ENCODE measurements around the gene POU2F2.
"Not testable (repeated sequence)": the region's sequence is repeated elsewhere in the genome, so short reads cannot be mapped to it uniquely, and the experiment has no call there.

Gene POU2F2

GRCh38 chr19:42113641-42114348, 18.5 kb downstream of the POU2F2 start:
- Histone ChIP-seq H3K27ac (ENCODE audit: low read depth, low read length, severe bottlenecking) (peak overlapping the region; percentile 93), H3K4me1 (ENCODE audit: control insufficient read depth, insufficient read depth, low read length, poor library complexity, severe bottlenecking) (peaks cover 44% of the 10 kb centered on the region), H3K4me3 (ENCODE audit: extremely low read depth, insufficient read depth, low read length, poor library complexity, severe bottlenecking) (no peak overlapping the region), H3K9me3 (ENCODE audit: control insufficient read depth, low read length) (no peaks in the 10 kb centered on the region), H3K36me3 (ENCODE audit: control insufficient read depth, insufficient read depth, low read length) (peaks cover 11% of the 10 kb centered on the region)
- WGBS, 2 experiments (ENCODE audit: insufficient coverage in 2 of 2) = 20 to 31% methylated on average over 8 of the region's 10 CpGs

DNA sequence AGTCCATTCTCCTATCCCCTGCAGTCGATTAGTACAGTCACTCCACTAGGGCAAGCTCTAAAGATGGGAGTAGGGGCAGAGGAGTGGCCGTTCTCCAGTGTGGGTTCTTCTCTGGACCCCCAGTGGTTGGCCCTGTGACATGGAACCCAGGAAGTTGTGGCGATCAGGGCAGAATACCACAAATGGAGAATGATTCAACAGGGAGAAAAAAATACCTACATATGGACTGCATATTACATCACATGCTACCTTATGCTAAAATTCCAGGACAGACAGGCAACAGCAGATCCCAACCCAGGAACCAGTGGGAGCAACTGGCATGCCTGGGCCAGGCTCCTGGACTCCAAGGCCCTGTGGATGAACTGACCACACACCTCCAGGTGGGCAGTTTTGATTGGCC, 20.4 kb downstream of the POU2F2 start:
- no peak overlapping the region for H3K27ac ChIP-seq (ENCODE audit: low read depth, low read length, severe bottlenecking)
- H3K4me1 ChIP-seq (ENCODE audit: control insufficient read depth, insufficient read depth, low read length, poor library complexity, severe bottlenecking) = peaks cover 46% of the 10 kb centered on the region
- no peaks in the 10 kb centered on the region for H3K9me3 ChIP-seq (ENCODE audit: control insufficient read depth, low read length)
- 90 to 100% methylated on average over 1 to 2 of the region's 3 CpGs for WGBS, 2 experiments (ENCODE audit: insufficient coverage in 2 of 2)
- no peak overlapping the region for H3K4me3 ChIP-seq (ENCODE audit: extremely low read depth, insufficient read depth, low read length, poor library complexity, severe bottlenecking)
- H3K36me3 ChIP-seq (ENCODE audit: control insufficient read depth, insufficient read depth, low read length) = peaks cover 6% of the 10 kb centered on the region

GRCh38 chr19:42111384-42111783, 20.9 kb downstream of the POU2F2 start:
- H3K27ac ChIP-seq (ENCODE audit: low read depth, low read length, severe bottlenecking) = no peak overlapping the region
- 86 to 90% methylated on average over 1 of the region's 1 CpG for WGBS, 2 experiments (ENCODE audit: insufficient coverage in 2 of 2)

DNA sequence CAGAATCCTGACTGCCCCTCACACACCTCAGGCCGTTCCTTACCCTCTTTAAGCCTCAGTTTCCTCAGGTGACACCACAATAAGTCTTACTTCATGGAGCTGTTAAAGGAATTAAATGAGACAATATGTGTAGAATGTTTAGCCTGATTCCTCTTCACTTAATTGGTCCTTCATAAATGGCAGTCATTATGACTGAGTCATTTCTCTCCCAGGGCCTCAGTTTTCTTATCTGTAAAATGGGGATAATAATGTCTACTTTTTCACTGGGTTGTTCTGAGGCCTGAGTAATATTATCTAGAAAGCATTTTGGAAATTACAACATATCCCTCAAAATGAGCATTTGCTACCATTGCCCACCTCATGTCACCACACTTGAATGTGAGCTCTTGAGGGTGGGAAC, 21.6 kb downstream of the POU2F2 start:
- Histone ChIP-seq H3K27ac (ENCODE audit: low read depth, low read length, severe bottlenecking) (no peak overlapping the region), H3K4me3 (ENCODE audit: extremely low read depth, insufficient read depth, low read length, poor library complexity, severe bottlenecking) (no peak overlapping the region), H3K9me3 (ENCODE audit: control insufficient read depth, low read length) (no peaks in the 10 kb centered on the region), H3K4me1 (ENCODE audit: control insufficient read depth, insufficient read depth, low read length, poor library complexity, severe bottlenecking) (peaks cover 46% of the 10 kb centered on the region), H3K36me3 (ENCODE audit: control insufficient read depth, insufficient read depth, low read length) (no peaks in the 10 kb centered on the region)
- WGBS, 2 experiments (ENCODE audit: insufficient coverage in 2 of 2) = no CpG with 5 or more reads among the region's 1 CpG

More at GRCh38 chr19:42111384-42111783, 20.9 kb downstream of the POU2F2 start:
- no peak overlapping the region for H3K4me3 ChIP-seq (ENCODE audit: extremely low read depth, insufficient read depth, low read length, poor library complexity, severe bottlenecking)
- H3K36me3 ChIP-seq (ENCODE audit: control insufficient read depth, insufficient read depth, low read length) = peaks cover 2% of the 10 kb centered on the region
- H3K4me1 ChIP-seq (ENCODE audit: control insufficient read depth, insufficient read depth, low read length, poor library complexity, severe bottlenecking) = peaks cover 46% of the 10 kb centered on the region
- no peaks in the 10 kb centered on the region for H3K9me3 ChIP-seq (ENCODE audit: control insufficient read depth, low read length)

DNA sequence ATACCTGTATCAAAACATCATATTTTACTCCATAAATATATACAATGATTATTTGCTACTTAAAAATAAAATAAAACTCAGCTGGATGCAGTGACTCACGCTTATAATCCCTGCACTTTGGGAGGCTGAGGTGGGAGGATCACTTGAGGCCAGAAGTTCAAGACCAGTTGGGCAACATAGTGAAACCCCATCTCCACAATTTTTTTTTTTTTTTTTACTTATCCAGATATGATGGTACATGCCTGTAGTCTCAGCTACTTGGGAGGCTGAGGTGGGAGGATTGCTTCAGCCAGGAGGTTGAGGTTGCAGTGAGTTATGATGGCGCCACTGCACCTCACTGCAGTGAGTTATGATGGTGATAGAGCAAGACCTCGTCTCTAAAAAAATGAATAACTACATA, 22.4 kb downstream of the POU2F2 start:
- H3K4me1 ChIP-seq (ENCODE audit: control insufficient read depth, insufficient read depth, low read length, poor library complexity, severe bottlenecking) = peaks cover 45% of the 10 kb centered on the region
- H3K27ac ChIP-seq (ENCODE audit: low read depth, low read length, severe bottlenecking) = no peak overlapping the region
- H3K36me3 ChIP-seq (ENCODE audit: control insufficient read depth, insufficient read depth, low read length) = no peaks in the 10 kb centered on the region
- no peaks in the 10 kb centered on the region for H3K9me3 ChIP-seq (ENCODE audit: control insufficient read depth, low read length)
- no peak overlapping the region for H3K4me3 ChIP-seq (ENCODE audit: extremely low read depth, insufficient read depth, low read length, poor library complexity, severe bottlenecking)
- no CpG with 5 or more reads among the region's 3 CpGs for WGBS, 2 experiments (ENCODE audit: insufficient coverage in 2 of 2)

- no peak overlapping the region for H3K4me3 ChIP-seq (ENCODE audit: extremely low read depth, insufficient read depth, low read length, poor library complexity, severe bottlenecking)
- peaks cover 36% of the 10 kb centered on the region for H3K4me1 ChIP-seq (ENCODE audit: control insufficient read depth, insufficient read depth, low read length, poor library complexity, severe bottlenecking)
- H3K9me3 ChIP-seq (ENCODE audit: control insufficient read depth, low read length) = no peaks in the 10 kb centered on the region
- no peak overlapping the region for H3K27ac ChIP-seq (ENCODE audit: low read depth, low read length, severe bottlenecking)
- H3K36me3 ChIP-seq (ENCODE audit: control insufficient read depth, insufficient read depth, low read length) = no peaks in the 10 kb centered on the region
- 38 to 47% methylated on average over 12 to 14 of the region's 16 CpGs for WGBS, 2 experiments (ENCODE audit: insufficient coverage in 2 of 2)
These were observed 23.5 kb downstream of the POU2F2 start for GRCh38 chr19:42108527-42109389.

GRCh38 chr19:42105368-42105767, 26.9 kb downstream of the POU2F2 start:
- Histone ChIP-seq H3K4me1 (ENCODE audit: control insufficient read depth, insufficient read depth, low read length, poor library complexity, severe bottlenecking) (peaks cover 13% of the 10 kb centered on the region), H3K4me3 (ENCODE audit: extremely low read depth, insufficient read depth, low read length, poor library complexity, severe bottlenecking) (no peak overlapping the region), H3K9me3 (ENCODE audit: control insufficient read depth, low read length) (no peaks in the 10 kb centered on the region), H3K27ac (ENCODE audit: low read depth, low read length, severe bottlenecking) (no peak overlapping the region), H3K36me3 (ENCODE audit: control insufficient read depth, insufficient read depth, low read length) (no peaks in the 10 kb centered on the region)
- no CpG with 5 or more reads among the region's 2 CpGs for WGBS, 2 experiments (ENCODE audit: insufficient coverage in 2 of 2)

GRCh38 chr19:42102877-42103276, 29.4 kb downstream of the POU2F2 start:
- no peaks in the 10 kb centered on the region for H3K9me3 ChIP-seq (ENCODE audit: control insufficient read depth, low read length)
- 100% methylated on average over 2 of the region's 2 CpGs for WGBS, 2 experiments (ENCODE audit: insufficient coverage in 2 of 2)
- peaks cover 8% of the 10 kb centered on the region for H3K4me1 ChIP-seq (ENCODE audit: control insufficient read depth, insufficient read depth, low read length, poor library complexity, severe bottlenecking)
- H3K4me3 ChIP-seq (ENCODE audit: extremely low read depth, insufficient read depth, low read length, poor library complexity, severe bottlenecking) = no peak overlapping the region
- no peak overlapping the region for H3K27ac ChIP-seq (ENCODE audit: low read depth, low read length, severe bottlenecking)
- peaks cover 4% of the 10 kb centered on the region for H3K36me3 ChIP-seq (ENCODE audit: control insufficient read depth, insufficient read depth, low read length)

GRCh38 chr19:42100241-42100640, 32.0 kb downstream of the POU2F2 start:
- WGBS, 2 experiments (ENCODE audit: insufficient coverage in 2 of 2) = 89 to 96% methylated on average over 8 to 9 of the region's 10 CpGs
- not testable (repeated sequence) for H3K27ac ChIP-seq (ENCODE audit: low read depth, low read length, severe bottlenecking)

DNA sequence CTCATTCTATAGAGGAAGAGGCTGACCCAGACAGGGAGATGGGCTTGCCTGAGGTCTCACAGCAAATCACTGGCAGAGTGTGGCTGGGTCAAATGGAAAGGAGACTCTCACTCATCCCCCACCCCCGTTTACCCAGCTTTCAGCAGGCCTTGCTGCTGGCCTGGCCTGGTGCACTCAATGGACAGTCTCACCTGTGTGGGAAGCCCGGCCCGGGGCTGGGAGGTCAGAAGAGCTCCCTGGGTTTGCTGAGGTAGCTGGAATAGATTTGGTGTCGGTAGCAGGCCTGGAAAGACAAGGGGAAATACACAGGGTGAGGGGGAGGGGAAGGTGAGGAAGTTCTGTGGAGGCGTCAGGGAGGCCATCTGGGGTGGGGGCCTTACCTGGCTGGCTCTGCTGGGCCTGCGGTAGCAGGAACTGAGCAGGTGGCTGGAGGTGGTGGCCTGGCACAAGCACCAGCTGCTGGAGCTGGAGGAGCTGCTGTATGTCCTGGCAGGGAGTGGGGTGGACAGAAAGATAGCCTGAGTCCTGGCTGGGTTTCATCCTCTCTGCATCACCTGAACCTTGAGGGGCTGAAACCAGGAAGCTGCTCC, 32.8 kb downstream of the POU2F2 start:
- H3K4me1 ChIP-seq (ENCODE audit: control insufficient read depth, insufficient read depth, low read length, poor library complexity, severe bottlenecking) = peaks cover 8% of the 10 kb centered on the region
- no peak overlapping the region for H3K27ac ChIP-seq (ENCODE audit: low read depth, low read length, severe bottlenecking)
- no peak overlapping the region for H3K4me3 ChIP-seq (ENCODE audit: extremely low read depth, insufficient read depth, low read length, poor library complexity, severe bottlenecking)
- peaks cover 4% of the 10 kb centered on the region for H3K36me3 ChIP-seq (ENCODE audit: control insufficient read depth, insufficient read depth, low read length)
- WGBS, 2 experiments (ENCODE audit: insufficient coverage in 2 of 2) = 76 to 83% methylated on average over 5 of the region's 6 CpGs
- H3K9me3 ChIP-seq (ENCODE audit: control insufficient read depth, low read length) = no peaks in the 10 kb centered on the region

More at GRCh38 chr19:42100241-42100640, 32.0 kb downstream of the POU2F2 start:
- not testable (repeated sequence) for H3K4me1 ChIP-seq (ENCODE audit: control insufficient read depth, insufficient read depth, low read length, poor library complexity, severe bottlenecking); H3K36me3 ChIP-seq (ENCODE audit: control insufficient read depth, insufficient read depth, low read length); H3K4me3 ChIP-seq (ENCODE audit: extremely low read depth, insufficient read depth, low read length, poor library complexity, severe bottlenecking); H3K9me3 ChIP-seq (ENCODE audit: control insufficient read depth, low read length)
